ENCODE data around the gene HBM.
"Not testable (repeated sequence)": the region's sequence is repeated elsewhere in the genome, so short reads cannot be mapped to it uniquely, and the experiment has no call there.

HBM gene

DNA sequence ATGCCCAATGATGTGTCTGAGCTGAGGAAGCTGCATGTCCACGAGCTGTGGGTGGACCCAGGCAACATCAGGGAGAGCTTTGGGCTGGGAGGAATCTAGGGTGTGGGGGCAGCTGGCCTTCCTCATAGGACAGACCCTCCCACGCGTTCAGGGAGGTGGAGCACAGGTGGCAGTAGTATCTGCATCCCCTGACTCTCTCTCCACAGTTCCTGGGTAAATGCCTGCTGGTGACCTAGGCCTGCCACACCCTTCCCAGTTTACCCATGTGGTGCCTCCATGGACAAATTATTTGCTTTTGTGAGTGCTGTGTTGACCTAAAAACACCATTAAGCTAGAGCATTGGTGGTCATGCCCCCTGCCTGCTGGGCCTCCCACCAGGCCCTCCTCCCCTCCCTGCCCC, 3.2 kb downstream of the HBM start:
- DNase-seq (ENCODE audit: low read depth), result no peak

DNA sequence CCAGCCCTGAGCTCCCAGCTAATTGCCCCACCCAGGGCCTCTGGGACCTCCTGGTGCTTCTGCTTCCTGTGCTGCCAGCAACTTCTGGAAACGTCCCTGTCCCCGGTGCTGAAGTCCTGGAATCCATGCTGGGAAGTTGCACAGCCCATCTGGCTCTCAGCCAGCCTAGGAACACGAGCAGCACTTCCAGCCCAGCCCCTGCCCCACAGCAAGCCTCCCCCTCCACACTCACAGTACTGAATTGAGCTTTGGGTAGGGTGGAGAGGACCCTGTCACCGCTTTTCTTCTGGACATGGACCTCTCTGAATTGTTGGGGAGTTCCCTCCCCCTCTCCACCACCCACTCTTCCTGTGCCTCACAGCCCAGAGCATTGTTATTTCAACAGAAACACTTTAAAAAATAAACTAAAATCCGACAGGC, 4.3 kb downstream of the HBM start:
- DNase-seq (ENCODE audit: low read depth), result not testable (repeated sequence)

DNA sequence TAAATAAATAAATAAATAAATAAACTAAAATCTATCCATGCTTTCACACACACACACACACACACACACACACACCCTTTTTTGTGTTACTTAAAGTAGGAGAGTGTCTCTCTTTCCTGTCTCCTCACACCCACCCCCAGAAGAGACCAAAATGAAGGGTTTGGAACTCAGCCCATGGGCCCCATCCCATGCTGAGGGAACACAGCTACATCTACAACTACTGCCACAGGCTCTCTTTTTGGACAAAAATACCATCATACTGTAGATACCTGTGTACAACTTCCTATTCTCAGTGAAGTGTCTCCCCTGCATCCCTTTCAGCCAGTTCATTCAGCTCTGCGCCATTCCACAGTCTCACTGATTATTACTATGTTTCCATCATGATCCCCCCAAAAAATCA, 5.0 kb downstream of the HBM start:
- DNase-seq (ENCODE audit: low read depth), result no peak

DNA sequence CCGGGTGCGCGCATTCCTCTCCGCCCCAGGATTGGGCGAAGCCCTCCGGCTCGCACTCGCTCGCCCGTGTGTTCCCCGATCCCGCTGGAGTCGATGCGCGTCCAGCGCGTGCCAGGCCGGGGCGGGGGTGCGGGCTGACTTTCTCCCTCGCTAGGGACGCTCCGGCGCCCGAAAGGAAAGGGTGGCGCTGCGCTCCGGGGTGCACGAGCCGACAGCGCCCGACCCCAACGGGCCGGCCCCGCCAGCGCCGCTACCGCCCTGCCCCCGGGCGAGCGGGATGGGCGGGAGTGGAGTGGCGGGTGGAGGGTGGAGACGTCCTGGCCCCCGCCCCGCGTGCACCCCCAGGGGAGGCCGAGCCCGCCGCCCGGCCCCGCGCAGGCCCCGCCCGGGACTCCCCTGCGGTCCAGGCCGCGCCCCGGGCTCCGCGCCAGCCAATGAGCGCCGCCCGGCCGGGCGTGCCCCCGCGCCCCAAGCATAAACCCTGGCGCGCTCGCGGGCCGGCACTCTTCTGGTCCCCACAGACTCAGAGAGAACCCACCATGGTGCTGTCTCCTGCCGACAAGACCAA, 6.7 kb downstream of the HBM start, which contains the start of gene HBA2:
TSS of gene HBA2 (plus strand) at position 503 of the 568 bp plus-strand sequence. CDS start at position 540, 37 bp downstream.
- not testable (repeated sequence) for DNase-seq (ENCODE audit: low read depth)

DNA sequence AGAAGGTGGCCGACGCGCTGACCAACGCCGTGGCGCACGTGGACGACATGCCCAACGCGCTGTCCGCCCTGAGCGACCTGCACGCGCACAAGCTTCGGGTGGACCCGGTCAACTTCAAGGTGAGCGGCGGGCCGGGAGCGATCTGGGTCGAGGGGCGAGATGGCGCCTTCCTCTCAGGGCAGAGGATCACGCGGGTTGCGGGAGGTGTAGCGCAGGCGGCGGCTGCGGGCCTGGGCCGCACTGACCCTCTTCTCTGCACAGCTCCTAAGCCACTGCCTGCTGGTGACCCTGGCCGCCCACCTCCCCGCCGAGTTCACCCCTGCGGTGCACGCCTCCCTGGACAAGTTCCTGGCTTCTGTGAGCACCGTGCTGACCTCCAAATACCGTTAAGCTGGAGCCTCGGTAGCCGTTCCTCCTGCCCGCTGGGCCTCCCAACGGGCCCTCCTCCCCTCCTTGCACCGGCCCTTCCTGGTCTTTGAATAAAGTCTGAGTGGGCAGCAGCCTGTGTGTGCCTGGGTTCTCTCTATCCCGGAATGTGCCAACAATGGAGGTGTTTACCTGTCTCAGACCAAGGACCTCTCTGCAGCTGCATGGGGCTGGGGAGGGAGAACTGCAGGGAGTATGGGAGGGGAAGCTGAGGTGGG, 7.6 kb downstream of the HBM start:
- DNase-seq (ENCODE audit: low read depth), result not testable (repeated sequence)

DNA sequence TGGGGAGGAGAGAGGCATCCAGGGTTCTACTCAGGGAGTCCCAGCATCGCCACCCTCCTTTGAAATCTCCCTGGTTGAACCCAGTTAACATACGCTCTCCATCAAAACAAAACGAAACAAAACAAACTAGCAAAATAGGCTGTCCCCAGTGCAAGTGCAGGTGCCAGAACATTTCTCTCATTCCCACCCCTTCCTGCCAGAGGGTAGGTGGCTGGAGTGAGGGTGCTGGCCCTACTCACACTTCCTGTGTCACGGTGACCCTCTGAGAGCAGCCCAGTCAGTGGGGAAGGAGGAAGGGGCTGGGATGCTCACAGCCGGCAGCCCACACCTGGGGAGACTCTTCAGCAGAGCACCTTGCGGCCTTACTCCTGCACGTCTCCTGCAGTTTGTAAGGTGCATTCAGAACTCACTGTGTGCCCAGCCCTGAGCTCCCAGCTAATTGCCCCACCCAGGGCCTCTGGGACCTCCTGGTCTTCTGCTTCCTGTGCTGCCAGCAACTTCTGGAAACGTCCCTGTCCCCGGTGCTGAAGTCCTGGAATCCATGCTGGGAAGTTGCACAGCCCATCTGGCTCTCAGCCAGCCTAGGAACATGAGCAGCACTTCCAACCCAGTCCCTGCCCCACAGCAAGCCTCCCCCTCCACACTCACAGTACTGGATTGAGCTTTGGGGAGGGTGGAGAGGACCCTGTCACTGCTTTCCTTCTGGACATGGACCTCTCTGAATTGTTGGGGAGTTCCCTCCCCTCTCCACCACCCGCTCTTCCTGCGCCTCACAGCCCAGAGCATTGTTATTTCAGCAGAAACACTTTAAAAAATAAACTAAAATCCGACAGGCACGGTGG, 8.4 kb downstream of the HBM start:
- not testable (repeated sequence) for DNase-seq (ENCODE audit: low read depth)

DNA sequence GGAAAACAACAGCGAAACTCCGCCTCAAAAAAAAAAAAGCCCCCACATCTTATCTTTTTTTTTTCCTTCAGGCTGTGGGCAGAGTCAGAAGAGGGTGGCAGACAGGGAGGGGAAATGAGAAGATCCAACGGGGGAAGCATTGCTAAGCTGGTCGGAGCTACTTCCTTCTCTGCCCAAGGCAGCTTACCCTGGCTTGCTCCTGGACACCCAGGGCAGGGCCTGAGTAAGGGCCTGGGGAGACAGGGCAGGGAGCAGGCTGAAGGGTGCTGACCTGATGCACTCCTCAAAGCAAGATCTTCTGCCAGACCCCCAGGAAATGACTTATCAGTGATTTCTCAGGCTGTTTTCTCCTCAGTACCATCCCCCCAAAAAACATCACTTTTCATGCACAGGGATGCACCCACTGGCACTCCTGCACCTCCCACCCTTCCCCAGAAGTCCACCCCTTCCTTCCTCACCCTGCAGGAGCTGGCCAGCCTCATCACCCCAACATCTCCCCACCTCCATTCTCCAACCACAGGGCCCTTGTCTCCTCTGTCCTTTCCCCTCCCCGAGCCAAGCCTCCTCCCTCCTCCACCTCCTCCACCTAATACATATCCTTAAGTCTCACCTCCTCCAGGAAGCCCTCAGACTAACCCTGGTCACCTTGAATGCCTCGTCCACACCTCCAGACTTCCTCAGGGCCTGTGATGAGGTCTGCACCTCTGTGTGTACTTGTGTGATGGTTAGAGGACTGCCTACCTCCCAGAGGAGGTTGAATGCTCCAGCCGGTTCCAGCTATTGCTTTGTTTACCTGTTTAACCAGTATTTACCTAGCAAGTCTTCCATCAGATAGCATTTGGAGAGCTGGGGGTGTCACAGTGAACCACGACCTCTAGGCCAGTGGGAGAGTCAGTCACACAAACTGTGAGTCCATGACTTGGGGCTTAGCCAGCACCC, 9.5 kb downstream of the HBM start:
- DNase-seq (ENCODE audit: low read depth), result no peak

DNA sequence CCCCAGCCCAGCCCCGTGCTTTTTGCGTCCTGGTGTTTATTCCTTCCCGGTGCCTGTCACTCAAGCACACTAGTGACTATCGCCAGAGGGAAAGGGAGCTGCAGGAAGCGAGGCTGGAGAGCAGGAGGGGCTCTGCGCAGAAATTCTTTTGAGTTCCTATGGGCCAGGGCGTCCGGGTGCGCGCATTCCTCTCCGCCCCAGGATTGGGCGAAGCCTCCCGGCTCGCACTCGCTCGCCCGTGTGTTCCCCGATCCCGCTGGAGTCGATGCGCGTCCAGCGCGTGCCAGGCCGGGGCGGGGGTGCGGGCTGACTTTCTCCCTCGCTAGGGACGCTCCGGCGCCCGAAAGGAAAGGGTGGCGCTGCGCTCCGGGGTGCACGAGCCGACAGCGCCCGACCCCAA, 10.2 kb downstream of the HBM start:
- not testable (repeated sequence) for DNase-seq (ENCODE audit: low read depth)

DNA sequence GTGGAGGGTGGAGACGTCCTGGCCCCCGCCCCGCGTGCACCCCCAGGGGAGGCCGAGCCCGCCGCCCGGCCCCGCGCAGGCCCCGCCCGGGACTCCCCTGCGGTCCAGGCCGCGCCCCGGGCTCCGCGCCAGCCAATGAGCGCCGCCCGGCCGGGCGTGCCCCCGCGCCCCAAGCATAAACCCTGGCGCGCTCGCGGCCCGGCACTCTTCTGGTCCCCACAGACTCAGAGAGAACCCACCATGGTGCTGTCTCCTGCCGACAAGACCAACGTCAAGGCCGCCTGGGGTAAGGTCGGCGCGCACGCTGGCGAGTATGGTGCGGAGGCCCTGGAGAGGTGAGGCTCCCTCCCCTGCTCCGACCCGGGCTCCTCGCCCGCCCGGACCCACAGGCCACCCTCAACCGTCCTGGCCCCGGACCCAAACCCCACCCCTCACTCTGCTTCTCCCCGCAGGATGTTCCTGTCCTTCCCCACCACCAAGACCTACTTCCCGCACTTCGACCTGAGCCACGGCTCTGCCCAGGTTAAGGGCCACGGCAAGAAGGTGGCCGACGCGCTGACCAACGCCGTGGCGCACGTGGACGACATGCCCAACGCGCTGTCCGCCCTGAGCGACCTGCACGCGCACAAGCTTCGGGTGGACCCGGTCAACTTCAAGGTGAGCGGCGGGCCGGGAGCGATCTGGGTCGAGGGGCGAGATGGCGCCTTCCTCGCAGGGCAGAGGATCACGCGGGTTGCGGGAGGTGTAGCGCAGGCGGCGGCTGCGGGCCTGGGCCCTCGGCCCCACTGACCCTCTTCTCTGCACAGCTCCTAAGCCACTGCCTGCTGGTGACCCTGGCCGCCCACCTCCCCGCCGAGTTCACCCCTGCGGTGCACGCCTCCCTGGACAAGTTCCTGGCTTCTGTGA, 11.0 kb downstream of the HBM start, which contains the start of gene HBA1:
TSS of gene HBA1 (plus strand) at position 204 of the 906 bp plus-strand sequence. CDS start at position 241, 37 bp downstream.
- DNase-seq (ENCODE audit: low read depth), result not testable (repeated sequence)

DNA sequence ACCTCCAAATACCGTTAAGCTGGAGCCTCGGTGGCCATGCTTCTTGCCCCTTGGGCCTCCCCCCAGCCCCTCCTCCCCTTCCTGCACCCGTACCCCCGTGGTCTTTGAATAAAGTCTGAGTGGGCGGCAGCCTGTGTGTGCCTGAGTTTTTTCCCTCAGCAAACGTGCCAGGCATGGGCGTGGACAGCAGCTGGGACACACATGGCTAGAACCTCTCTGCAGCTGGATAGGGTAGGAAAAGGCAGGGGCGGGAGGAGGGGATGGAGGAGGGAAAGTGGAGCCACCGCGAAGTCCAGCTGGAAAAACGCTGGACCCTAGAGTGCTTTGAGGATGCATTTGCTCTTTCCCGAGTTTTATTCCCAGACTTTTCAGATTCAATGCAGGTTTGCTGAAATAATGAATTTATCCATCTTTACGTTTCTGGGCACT, 11.6 kb downstream of the HBM start:
- DNase-seq (ENCODE audit: low read depth), result no peak

DNA sequence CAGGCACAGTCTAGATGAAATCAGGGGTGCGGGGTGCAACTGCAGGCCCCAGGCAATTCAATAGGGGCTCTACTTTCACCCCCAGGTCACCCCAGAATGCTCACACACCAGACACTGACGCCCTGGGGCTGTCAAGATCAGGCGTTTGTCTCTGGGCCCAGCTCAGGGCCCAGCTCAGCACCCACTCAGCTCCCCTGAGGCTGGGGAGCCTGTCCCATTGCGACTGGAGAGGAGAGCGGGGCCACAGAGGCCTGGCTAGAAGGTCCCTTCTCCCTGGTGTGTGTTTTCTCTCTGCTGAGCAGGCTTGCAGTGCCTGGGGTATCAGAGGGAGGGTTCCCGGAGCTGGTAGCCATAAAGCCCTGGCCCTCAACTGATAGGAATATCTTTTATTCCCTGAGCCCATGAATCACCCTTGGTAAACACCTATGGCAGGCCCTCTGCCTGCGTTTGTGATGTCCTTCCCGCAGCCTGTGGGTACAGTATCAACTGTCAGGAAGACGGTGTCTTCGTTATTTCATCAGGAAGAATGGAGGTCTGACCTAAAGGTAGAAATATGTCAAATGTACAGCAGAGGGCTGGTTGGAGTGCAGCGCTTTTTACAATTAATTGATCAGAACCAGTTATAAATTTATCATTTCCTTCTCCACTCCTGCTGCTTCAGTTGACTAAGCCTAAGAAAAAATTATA, 12.3 kb downstream of the HBM start:
- no peak for DNase-seq (ENCODE audit: low read depth)

DNA sequence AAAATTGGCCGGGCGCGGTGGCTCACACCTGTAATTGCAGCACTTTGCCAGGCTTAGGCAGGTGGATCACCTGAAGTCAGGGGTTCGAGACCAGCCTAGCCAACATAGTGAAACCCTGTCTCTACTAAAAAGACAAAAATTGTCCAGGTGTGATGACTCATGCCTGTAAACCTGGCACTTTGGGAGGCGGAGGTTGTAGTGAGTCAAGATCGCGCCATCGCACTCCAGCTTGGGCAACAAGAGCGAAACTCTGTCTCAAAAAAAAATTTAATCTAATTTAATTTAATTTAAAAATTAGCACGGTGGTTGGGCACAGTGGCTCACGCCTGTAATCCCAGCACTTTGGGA, 12.9 kb downstream of the HBM start:
- DNase-seq (ENCODE audit: low read depth), result no peak

DNA sequence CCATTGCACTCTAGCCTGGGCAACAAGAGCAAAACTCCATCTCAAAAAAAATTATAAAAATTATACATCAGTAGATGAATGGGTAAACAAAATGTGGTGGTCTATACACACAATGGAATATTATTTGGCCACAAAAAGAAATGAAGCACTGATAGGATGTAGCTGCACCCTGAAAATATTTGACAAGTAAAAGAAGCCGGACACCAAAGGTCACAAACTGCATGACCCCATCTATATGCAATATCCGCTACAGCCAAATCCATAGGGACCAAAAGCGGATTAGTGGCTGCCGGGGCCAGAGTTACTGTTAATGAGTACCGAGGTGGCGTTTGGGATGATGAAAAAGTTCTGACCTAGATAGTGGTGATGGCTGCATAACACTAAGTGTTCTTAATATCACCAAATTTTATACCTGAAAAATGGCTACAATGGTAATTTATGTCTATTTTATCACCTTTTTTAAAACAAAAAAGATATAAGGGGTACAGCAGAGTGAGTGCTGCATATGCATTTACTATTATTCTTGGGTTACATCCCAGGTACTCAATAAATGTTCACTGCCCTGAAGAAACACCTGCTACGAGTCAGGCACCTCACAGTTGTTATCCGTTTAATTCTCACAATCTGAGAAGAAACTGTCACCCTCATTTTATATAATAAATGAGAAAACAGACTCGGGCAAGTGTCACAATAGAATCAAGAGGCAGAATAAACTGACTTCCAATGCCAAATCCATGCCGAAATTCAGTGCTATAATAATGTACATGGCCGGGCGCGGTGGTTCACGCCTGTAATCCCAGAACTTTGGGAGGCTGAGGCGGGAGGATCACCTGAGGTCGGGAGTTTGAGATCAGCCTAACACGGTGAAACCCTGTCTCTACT, 13.7 kb downstream of the HBM start:
- no peak for DNase-seq (ENCODE audit: low read depth)

DNA sequence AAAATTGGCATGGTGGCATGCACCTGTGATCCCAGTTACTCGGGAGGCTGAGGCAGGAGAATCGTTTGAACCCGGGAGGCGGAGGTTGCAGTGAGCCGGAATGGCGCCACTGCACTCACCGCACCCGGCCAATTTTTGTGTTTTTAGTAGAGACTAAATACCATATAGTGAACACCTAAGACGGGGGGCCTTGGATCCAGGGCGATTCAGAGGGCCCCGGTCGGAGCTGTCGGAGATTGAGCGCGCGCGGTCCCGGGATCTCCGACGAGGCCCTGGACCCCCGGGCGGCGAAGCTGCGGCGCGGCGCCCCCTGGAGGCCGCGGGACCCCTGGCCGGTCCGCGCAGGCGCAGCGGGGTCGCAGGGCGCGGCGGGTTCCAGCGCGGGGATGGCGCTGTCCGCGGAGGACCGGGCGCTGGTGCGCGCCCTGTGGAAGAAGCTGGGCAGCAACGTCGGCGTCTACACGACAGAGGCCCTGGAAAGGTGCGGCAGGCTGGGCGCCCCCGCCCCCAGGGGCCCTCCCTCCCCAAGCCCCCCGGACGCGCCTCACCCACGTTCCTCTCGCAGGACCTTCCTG, 14.4 kb downstream of the HBM start, which contains the start of gene HBQ1:
TSS of gene HBQ1 (plus strand) at position 359 of the 575 bp plus-strand sequence. CDS start at position 387, 28 bp downstream.
- DNase-seq (ENCODE audit: low read depth), result no peak

DNA sequence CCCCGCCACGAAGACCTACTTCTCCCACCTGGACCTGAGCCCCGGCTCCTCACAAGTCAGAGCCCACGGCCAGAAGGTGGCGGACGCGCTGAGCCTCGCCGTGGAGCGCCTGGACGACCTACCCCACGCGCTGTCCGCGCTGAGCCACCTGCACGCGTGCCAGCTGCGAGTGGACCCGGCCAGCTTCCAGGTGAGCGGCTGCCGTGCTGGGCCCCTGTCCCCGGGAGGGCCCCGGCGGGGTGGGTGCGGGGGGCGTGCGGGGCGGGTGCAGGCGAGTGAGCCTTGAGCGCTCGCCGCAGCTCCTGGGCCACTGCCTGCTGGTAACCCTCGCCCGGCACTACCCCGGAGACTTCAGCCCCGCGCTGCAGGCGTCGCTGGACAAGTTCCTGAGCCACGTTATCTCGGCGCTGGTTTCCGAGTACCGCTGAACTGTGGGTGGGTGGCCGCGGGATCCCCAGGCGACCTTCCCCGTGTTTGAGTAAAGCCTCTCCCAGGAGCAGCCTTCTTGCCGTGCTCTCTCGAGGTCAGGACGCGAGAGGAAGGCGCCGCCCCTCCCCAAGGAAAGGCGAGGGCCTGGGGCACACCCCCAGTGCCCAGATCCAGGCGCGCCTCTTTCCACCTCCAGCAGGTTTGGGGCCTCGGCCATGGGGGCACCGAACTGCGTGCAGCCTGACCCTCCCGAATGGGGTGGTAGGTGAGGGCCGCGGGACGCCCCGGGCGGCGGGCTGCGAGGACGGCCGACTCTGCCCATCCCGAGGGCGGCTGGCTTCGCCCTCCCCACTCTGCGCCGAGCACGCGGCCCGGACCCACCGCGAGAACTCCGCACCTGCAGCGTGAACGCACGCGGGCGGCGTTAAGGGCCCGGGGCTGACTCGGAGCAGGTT, 15.1 kb downstream of the HBM start:
- peak; percentile 76 for DNase-seq (ENCODE audit: low read depth)

DNA sequence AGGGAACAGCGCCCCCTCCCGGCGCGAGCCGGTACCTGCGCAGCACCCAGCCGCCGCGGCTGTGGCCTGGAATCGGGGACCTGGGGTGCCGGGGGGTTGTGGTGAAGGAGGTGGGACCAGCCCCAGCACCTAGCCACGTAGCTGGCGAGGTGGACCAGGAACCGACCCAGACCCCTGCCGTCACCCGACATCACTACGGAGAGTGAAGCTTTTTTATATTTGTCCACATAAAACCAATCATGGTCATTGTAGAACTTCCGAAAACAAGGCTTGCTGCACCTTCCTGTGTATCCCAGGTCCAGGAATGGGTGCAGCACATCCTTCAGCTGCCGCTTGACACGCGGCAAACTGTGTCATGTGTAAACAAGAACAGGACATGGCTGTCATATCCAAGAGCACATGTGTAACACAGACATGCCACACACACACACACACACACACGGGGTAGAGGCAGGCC, 15.8 kb downstream of the HBM start:
- DNase-seq (ENCODE audit: low read depth), result no peak

DNA sequence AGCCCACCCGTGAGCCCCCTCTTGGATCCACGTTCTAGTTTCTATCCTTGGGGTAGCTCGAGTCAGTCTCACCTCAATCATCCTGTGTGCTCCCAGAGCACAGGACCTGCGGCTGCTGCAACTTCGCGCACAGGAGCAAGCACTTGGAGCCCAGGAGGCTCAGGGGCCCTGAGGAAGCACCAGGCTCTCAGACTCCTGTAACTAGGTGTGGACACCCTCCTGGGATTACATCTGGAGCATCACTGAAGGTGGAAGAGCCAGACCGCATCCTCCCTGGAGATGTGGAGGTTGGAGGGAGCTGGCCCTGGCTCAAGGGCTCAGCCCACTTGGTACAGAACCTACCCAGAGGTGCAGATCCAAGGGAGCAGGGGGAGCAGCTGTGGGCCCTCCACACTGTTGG, 17.2 kb downstream of the HBM start:
- DNase-seq (ENCODE audit: low read depth), result no peak

DNA sequence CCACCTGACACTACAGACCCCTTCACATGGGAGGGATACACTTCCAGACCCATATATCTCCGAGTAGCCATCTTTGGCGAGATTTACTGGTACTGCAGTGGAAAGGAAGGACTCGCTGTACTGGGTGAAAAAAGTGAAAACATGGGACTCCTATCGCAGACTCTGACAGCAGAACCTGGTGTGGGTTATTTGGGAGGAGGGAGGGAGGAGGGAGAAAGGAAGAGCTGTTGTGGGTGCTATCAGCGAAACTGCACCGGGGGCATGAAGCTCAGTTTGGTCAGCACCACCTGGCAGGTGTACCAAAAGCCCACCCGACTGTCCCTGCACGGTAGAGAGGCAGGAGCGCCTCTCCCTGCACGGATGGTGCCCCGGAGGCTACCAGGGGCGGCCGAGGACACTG, 19.4 kb downstream of the HBM start:
- DNase-seq (ENCODE audit: low read depth), result no peak

All from stimulated activated CD8-positive, alpha-beta memory T cell treated with anti-CD3 and anti-CD28 coated beads, Interleukin-4, amount 100 ng/mL, for 24 hours (primary cell).